A549 (cell line): ENCODE results near the gene TMEM59L. TPM values are rescaled to one million over a fixed set of nuclear protein-coding genes. Genes with fewer than 3 reads are reported as not detected.

ENCODE experiments used
- ATAC-seq, 2 experiments: fragments of 200-7000 bp in 1 of 2; fragments of >200 bp in 1 of 2; cut with Nextera tagmentation in 1 of 2; cut with Tn5 transposase in 1 of 2; 3 replicates each; pipeline versions ENCODE4 v1.8.0 to v1.9.1; 2018 to 2020; ENCODE audit warnings: mild to moderate bottlenecking in 1 of 2, moderate library complexity in 1 of 2
- CTCF ChIA-PET: fragments of 300-600 bp; sonication (Branson Sonifier 250); formaldehyde crosslinking; extraction: SDS; loops from one replicate; lab custom pipeline; 2021; ENCODE audit warnings: antibody characterized with exemption, inconsistent platforms; lab: Yijun Ruan, JAX
- POLR2A ChIA-PET: fragments of 350-600 bp; formaldehyde crosslinking; extraction: SDS; loops from one replicate; lab custom pipeline; 2021; ENCODE audit warnings: antibody characterized with exemption, inconsistent platforms; lab: Yijun Ruan, JAX
- DNase-seq, 2 experiments: peaks; one replicate each; pipeline versions ENCODE4 v3.0.0 to v3.0.0-alpha.2; 2011 to 2016; ENCODE audit warnings: low read depth in 1 of 2, low spot score in 1 of 2
- FAIRE-seq: peaks from 2 replicates; lab custom pipeline; 2011; peaks lifted over from hg19 to GRCh38; lab: Jason Lieb, UNC
- H3K27ac ChIP-seq, 2 experiments: fragments of >200 bp; sonication (Bioruptor Twin); formaldehyde crosslinking; 3 replicates each; pipeline ENCODE4 v1.5.1; 2016 to 2017
- H3K4me1 ChIP-seq: fragments of >200 bp; sonication (Bioruptor Twin); formaldehyde crosslinking; 3 replicates; pipeline ENCODE4 v1.6.1; 2016
- H3K4me2 ChIP-seq: fragments of >200 bp; sonication (Bioruptor Twin); formaldehyde crosslinking; 3 replicates; pipeline ENCODE4 v1.6.1; 2016
- H3K4me3 ChIP-seq: fragments of >200 bp; sonication (Bioruptor Twin); formaldehyde crosslinking; 3 replicates; pipeline ENCODE4 v1.5.1; 2016
- H3K9me3 ChIP-seq: fragments of >200 bp; sonication (Bioruptor Twin); formaldehyde crosslinking; 3 replicates; pipeline ENCODE4 v1.6.1; 2016
- CBX2 ChIP-seq: fragments of 200-600 bp; sonication (generic); IDR thresholded peaks from 2 replicates; pipeline ENCODE4 v1.6.1; 2016; ENCODE audit warnings: low read depth, mild to moderate bottlenecking, borderline replicate concordance
- CBX8 ChIP-seq: fragments of 200-600 bp; sonication (generic); IDR thresholded peaks from 2 replicates; pipeline ENCODE4 v1.6.1; 2016
- CHD2 ChIP-seq: fragments of 150-350 bp; IDR thresholded peaks from 2 replicates; pipeline ENCODE4 v1.6.1; 2014; ENCODE audit warnings: low read length; ENCODE audit not compliant: partially characterized antibody
- CHD4 ChIP-seq: fragments of 200-600 bp; sonication (generic); IDR thresholded peaks from 2 replicates; pipeline ENCODE4 v1.6.1; 2016; ENCODE audit warnings: antibody characterized with exemption, mild to moderate bottlenecking, borderline replicate concordance
- HOXB13 ChIP-seq: fragments of 250-450 bp; sonication (Bioruptor Pico); IDR thresholded peaks from 2 replicates; pipeline ENCODE4 v1.5.0; 2020; ENCODE audit warnings: low read depth, mild to moderate bottlenecking, moderate library complexity
- JUN ChIP-seq, 2 experiments: fragments of >200 bp; sonication (Bioruptor Twin); formaldehyde crosslinking; IDR thresholded peaks; 2 replicates in 1 of 2; 3 replicates in 1 of 2; pipeline ENCODE4 v1.6.1; 2016 to 2017
- NFE2L2 ChIP-seq: fragments of 150-350 bp; conservative IDR thresholded peaks from 2 replicates; pipeline ENCODE4 v1.6.1; 2014; ENCODE audit warnings: low read length
- PHF8 ChIP-seq: fragments of 200-600 bp; sonication (generic); IDR thresholded peaks from 2 replicates; pipeline ENCODE4 v1.6.1; 2016; ENCODE audit warnings: low read depth, mild to moderate bottlenecking, antibody characterized with exemption, moderate library complexity, borderline replicate concordance
- POLR2A ChIP-seq: IDR thresholded peaks from 2 replicates; pipeline ENCODE4 v1.6.1; 2012; ENCODE audit warnings: mild to moderate bottlenecking, low read length
- RARB ChIP-seq: fragments of 250-450 bp; sonication (Bioruptor Pico); IDR thresholded peaks from 2 replicates; pipeline ENCODE4 v1.8.0; 2021; ENCODE audit warnings: mild to moderate bottlenecking, moderate library complexity
- SMC3 ChIP-seq: fragments of >200 bp; sonication (Bioruptor Twin); formaldehyde crosslinking; IDR thresholded peaks from 3 replicates; pipeline ENCODE4 v1.6.1; 2018; ENCODE audit warnings: inconsistent platforms
- ZFP36 ChIP-seq: fragments of 450-650 bp; IDR thresholded peaks from 2 replicates; pipeline ENCODE4 v1.6.1; 2014; ENCODE audit warnings: borderline replicate concordance; ENCODE audit not compliant: partially characterized antibody
- WGBS: methylation state at CpG from one replicate; pipeline ENCODE4 v1.1.6; 2017; ENCODE audit errors: missing lambda C conversion rate; 5-methylcytosine and 5-hydroxymethylcytosine counted together
- polyA plus RNA-seq, 4 experiments: library from polyadenylated mRNA; depleted of rRNA in 3 of 4; stranded (reverse); fragments of >200 nt; fragmentation: RNase III in 1 of 4; extraction: RNeasy Plus Mini Kit Qiagen cat#74134 plus additional on column Dnase treatment in 1 of 4; gene quantifications; 2 replicates in 3 of 4; 3 replicates in 1 of 4; pipeline ENCODE4 v1.2.3, GENCODE V29; 2011 to 2017
- TF ChIP-seq, protein P1 (sequence below): IDR thresholded peaks from 2 replicates; pipeline ENCODE4 v1.6.1; 2012
- TF ChIP-seq, protein P2 (sequence below): fragments of >200 bp; sonication (Bioruptor Twin); formaldehyde crosslinking; IDR thresholded peaks from 3 replicates; pipeline ENCODE4 v1.5.1; 2016
- TF ChIP-seq, protein P3 (sequence below): fragments of 250-450 bp; sonication (Bioruptor Pico); IDR thresholded peaks from 2 replicates; pipeline ENCODE4 v1.5.0; 2021; ENCODE audit warnings: mild to moderate bottlenecking, moderate library complexity, borderline replicate concordance
- TF ChIP-seq, protein P4 (sequence below): fragments of 200-600 bp; sonication (generic); IDR thresholded peaks from 2 replicates; pipeline ENCODE4 v1.6.1; 2016; ENCODE audit warnings: antibody characterized with exemption, mild to moderate bottlenecking, moderate library complexity
- TF ChIP-seq, protein P5 (sequence below): fragments of >200 bp; sonication (Bioruptor Twin); formaldehyde crosslinking; IDR thresholded peaks from 3 replicates; pipeline ENCODE4 v1.6.1; 2016
- TF ChIP-seq, protein P6 (sequence below): fragments of >200 bp; sonication (Bioruptor Twin); formaldehyde crosslinking; IDR thresholded peaks from 2 replicates; pipeline ENCODE4 v1.6.1; 2016

TMEM59L gene
- polyA plus RNA-seq, 2 of the 4 experiments (the other 2 are of a cell fraction) = 0.94 to 4.6 TPM

DNA sequence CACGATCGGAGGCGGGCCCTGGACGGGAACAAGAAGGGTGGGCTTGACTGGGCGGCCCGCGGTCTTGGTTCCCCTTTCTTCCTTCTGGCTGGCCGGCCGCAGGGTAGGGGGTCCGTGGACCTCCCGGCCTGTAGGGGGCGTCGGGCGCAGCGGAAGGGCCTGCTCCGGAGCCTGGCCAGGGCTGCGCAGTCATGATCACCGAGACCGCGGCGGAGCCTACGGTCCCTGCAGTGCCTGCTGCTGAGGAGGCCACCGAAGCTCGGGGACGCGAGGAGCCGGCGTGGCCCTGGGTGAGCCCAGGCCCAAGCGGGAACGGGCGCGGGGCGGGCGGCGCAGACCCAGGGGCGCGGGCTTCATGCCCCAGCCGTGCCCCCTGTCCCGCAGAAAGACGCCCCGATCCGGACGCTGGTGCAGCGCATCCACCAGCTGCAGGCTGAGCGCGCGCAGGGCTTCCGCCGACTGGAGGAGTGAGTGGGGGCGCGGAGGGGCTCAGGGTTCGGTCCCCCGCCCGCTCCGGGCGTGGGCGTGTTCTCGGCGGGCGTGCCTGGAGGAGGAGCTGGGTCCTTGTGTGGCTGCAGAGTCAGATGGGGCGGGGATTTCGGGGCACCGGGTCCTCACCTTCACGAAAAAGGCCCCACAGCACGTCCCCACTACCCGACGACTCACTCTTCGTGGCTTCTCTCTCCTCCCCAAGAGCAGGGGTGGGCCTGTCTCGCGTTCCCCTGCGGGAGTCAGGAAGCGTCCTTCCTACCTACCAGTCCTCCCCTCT is 23.9 kb upstream of the TMEM59L start, which contains the start of gene REX1BD:
Gene REX1BD, plus strand, starts transcription at position 188 of the 769 bp plus-strand sequence. Its CDS starts 4 bp downstream, at position 192.
- POLR2A ChIA-PET = interaction anchor here (0.5 to 3.1 kb wide), 11 partner anchors 10 to 331 kb away, joined by 3 to 31 read pairs (median 3); partner anchors contain the start of genes COPE, DDX49, ELL and TMEM59L
- CTCF ChIA-PET = interaction anchor here (0.5 to 3.6 kb wide), 49 partner anchors 9 to 398 kb away, joined by 3 to 22 read pairs (median 4); partner anchors contain the start of genes ELL, FKBP8, TMEM59L and UBA52
- peak within 1 kb of the TSS; percentile 100 for H3K27ac ChIP-seq
- H3K9me3 ChIP-seq = no peaks in the 10 kb centered on the region
- ATAC-seq = peak; percentile 75 to 85
- TF ChIP-seq RARB (no peak), CBX2 (no peak), SMC3 (0 out of 3 replicates have a peak, but pooled peaks have one; percentile 9), CHD4 (no peak), NFE2L2 (0 out of 2 replicates have a peak, but pooled peaks have one; percentile 7), ZFP36 (no peak), PHF8 (peak; percentile 44; the same call in 1 of the 2 replicates), POLR2A (peak; percentile 80), CHD2 (no peak), HOXB13 (CRISPR knock-in tag) (no peak), JUN (IDR thresholded peaks at IDR 0.05) (peak; percentile 48 to 70; a peak in 4 of 5 replicates), CBX8 (no peak)
- TF ChIP-seq, protein P1, sequence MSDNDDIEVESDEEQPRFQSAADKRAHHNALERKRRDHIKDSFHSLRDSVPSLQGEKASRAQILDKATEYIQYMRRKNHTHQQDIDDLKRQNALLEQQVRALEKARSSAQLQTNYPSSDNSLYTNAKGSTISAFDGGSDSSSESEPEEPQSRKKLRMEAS = peak; percentile 35; the same call in 1 of the 2 replicates
- TF ChIP-seq, protein P2, sequence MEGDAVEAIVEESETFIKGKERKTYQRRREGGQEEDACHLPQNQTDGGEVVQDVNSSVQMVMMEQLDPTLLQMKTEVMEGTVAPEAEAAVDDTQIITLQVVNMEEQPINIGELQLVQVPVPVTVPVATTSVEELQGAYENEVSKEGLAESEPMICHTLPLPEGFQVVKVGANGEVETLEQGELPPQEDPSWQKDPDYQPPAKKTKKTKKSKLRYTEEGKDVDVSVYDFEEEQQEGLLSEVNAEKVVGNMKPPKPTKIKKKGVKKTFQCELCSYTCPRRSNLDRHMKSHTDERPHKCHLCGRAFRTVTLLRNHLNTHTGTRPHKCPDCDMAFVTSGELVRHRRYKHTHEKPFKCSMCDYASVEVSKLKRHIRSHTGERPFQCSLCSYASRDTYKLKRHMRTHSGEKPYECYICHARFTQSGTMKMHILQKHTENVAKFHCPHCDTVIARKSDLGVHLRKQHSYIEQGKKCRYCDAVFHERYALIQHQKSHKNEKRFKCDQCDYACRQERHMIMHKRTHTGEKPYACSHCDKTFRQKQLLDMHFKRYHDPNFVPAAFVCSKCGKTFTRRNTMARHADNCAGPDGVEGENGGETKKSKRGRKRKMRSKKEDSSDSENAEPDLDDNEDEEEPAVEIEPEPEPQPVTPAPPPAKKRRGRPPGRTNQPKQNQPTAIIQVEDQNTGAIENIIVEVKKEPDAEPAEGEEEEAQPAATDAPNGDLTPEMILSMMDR = peak; percentile 74
- TF ChIP-seq, protein P3, sequence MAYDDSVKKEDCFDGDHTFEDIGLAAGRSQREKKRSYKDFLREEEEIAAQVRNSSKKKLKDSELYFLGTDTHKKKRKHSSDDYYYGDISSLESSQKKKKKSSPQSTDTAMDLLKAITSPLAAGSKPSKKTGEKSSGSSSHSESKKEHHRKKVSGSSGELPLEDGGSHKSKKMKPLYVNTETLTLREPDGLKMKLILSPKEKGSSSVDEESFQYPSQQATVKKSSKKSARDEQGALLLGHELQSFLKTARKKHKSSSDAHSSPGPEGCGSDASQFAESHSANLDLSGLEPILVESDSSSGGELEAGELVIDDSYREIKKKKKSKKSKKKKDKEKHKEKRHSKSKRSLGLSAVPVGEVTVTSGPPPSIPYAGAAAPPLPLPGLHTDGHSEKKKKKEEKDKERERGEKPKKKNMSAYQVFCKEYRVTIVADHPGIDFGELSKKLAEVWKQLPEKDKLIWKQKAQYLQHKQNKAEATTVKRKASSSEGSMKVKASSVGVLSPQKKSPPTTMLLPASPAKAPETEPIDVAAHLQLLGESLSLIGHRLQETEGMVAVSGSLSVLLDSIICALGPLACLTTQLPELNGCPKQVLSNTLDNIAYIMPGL (CRISPR knock-in tag) = peak; percentile 76; the same call in 1 of the 2 replicates
- TF ChIP-seq, protein P4, sequence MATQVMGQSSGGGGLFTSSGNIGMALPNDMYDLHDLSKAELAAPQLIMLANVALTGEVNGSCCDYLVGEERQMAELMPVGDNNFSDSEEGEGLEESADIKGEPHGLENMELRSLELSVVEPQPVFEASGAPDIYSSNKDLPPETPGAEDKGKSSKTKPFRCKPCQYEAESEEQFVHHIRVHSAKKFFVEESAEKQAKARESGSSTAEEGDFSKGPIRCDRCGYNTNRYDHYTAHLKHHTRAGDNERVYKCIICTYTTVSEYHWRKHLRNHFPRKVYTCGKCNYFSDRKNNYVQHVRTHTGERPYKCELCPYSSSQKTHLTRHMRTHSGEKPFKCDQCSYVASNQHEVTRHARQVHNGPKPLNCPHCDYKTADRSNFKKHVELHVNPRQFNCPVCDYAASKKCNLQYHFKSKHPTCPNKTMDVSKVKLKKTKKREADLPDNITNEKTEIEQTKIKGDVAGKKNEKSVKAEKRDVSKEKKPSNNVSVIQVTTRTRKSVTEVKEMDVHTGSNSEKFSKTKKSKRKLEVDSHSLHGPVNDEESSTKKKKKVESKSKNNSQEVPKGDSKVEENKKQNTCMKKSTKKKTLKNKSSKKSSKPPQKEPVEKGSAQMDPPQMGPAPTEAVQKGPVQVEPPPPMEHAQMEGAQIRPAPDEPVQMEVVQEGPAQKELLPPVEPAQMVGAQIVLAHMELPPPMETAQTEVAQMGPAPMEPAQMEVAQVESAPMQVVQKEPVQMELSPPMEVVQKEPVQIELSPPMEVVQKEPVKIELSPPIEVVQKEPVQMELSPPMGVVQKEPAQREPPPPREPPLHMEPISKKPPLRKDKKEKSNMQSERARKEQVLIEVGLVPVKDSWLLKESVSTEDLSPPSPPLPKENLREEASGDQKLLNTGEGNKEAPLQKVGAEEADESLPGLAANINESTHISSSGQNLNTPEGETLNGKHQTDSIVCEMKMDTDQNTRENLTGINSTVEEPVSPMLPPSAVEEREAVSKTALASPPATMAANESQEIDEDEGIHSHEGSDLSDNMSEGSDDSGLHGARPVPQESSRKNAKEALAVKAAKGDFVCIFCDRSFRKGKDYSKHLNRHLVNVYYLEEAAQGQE = no peak
- TF ChIP-seq, protein P5, sequence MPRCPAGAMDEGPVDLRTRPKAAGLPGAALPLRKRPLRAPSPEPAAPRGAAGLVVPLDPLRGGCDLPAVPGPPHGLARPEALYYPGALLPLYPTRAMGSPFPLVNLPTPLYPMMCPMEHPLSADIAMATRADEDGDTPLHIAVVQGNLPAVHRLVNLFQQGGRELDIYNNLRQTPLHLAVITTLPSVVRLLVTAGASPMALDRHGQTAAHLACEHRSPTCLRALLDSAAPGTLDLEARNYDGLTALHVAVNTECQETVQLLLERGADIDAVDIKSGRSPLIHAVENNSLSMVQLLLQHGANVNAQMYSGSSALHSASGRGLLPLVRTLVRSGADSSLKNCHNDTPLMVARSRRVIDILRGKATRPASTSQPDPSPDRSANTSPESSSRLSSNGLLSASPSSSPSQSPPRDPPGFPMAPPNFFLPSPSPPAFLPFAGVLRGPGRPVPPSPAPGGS = peak; percentile 60; the same call in 1 of the 3 replicates
- TF ChIP-seq, protein P6, sequence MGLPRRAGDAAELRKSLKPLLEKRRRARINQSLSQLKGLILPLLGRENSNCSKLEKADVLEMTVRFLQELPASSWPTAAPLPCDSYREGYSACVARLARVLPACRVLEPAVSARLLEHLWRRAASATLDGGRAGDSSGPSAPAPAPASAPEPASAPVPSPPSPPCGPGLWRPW = no peak
- peaks cover 9% of the 10 kb centered on the region; the same call in 1 of the 3 replicates for H3K4me1 ChIP-seq
- peak in 1 of 2 experiments; percentile 83 for DNase-seq
- peak within 1 kb of the TSS; percentile 96 for H3K4me3 ChIP-seq
- WGBS = 0% methylated on average over 9 of the region's 72 CpGs
- no peak for FAIRE-seq
- peak within 1 kb of the TSS; percentile 100 for H3K4me2 ChIP-seq
